Keratinocyte (primary cell): ENCODE measurements around the gene TEKT3. TPM values are rescaled to one million over a fixed set of nuclear protein-coding genes. Genes with fewer than 3 reads are reported as not detected.

Source experiments
- DNase-seq: peaks from one replicate; pipeline ENCODE4 v3.0.0-alpha.2; 2011; ENCODE audit warnings: low read depth, missing footprints, low spot score
- FAIRE-seq: peaks from 2 replicates; lab custom pipeline; 2011; peaks lifted over from hg19 to GRCh38; lab: Jason Lieb, UNC
- H2AFZ ChIP-seq: 2 replicates; pipeline ENCODE4 v1.6.0; 2012; ENCODE audit warnings: low read length, control low read depth, inconsistent platforms; ENCODE audit not compliant: control insufficient read depth
- H3K27ac ChIP-seq: 2 replicates; pipeline ENCODE4 v1.5.1; 2011; ENCODE audit warnings: low read length; ENCODE audit not compliant: control insufficient read depth, insufficient read depth
- H3K27me3 ChIP-seq: 3 replicates; pipeline ENCODE4 v1.6.0; 2011; ENCODE audit warnings: low read length; ENCODE audit not compliant: control insufficient read depth, insufficient read depth; ENCODE audit errors: extremely low read depth
- H3K36me3 ChIP-seq, 2 experiments: 2 replicates in 1 of 2; 3 replicates in 1 of 2; pipeline ENCODE4 v1.5.1; 2011; ENCODE audit warnings: low read length in 2 of 2, mild to moderate bottlenecking in 1 of 2; ENCODE audit not compliant: control insufficient read depth in 2 of 2, insufficient read depth in 2 of 2; ENCODE audit errors: extremely low read depth in 1 of 2
- H3K4me1 ChIP-seq: 3 replicates; pipeline ENCODE4 v1.5.1; 2011; ENCODE audit warnings: low read length; ENCODE audit not compliant: control insufficient read depth, insufficient read depth; ENCODE audit errors: extremely low read depth
- H3K4me2 ChIP-seq: 3 replicates; pipeline ENCODE4 v1.6.0; 2011; ENCODE audit warnings: low read depth, low read length; ENCODE audit not compliant: control insufficient read depth, insufficient read depth; ENCODE audit errors: extremely low read depth
- H3K4me3 ChIP-seq, 3 experiments: fragments of 200-600 bp in 1 of 3; sonication (generic) in 1 of 3; 2 replicates in 2 of 3; 3 replicates in 1 of 3; pipeline ENCODE4 v1.5.1; 2011 to 2016; ENCODE audit warnings: low read length in 3 of 3, mild to moderate bottlenecking in 3 of 3, control low read depth in 2 of 3, inconsistent platforms in 1 of 3, low read depth in 1 of 3, mixed read lengths in 1 of 3, mixed run types in 1 of 3, moderate library complexity in 1 of 3; ENCODE audit not compliant: control insufficient read depth in 2 of 3, insufficient read depth in 2 of 3; ENCODE audit errors: extremely low read depth in 1 of 3
- H3K79me2 ChIP-seq: 2 replicates; pipeline ENCODE4 v1.6.0; 2012; ENCODE audit warnings: low read length; ENCODE audit not compliant: control insufficient read depth, insufficient read depth
- H3K9ac ChIP-seq: 3 replicates; pipeline ENCODE4 v1.6.0; 2011; ENCODE audit warnings: low read length; ENCODE audit not compliant: control insufficient read depth, insufficient read depth; ENCODE audit errors: extremely low read depth
- H3K9me1 ChIP-seq: 3 replicates; pipeline ENCODE4 v1.6.0; 2011; ENCODE audit warnings: low read length; ENCODE audit not compliant: control insufficient read depth, insufficient read depth; ENCODE audit errors: extremely low read depth
- H3K9me3 ChIP-seq: 2 replicates; pipeline ENCODE4 v1.5.1; 2012; ENCODE audit warnings: low read depth, low read length; ENCODE audit not compliant: control insufficient read depth
- H4K20me1 ChIP-seq: 3 replicates; pipeline ENCODE4 v1.6.0; 2011; ENCODE audit warnings: low read length; ENCODE audit not compliant: control insufficient read depth, insufficient read depth; ENCODE audit errors: extremely low read depth
- EZH2 ChIP-seq: IDR thresholded peaks from one replicate; pipeline ENCODE4 v1.6.1; 2012; ENCODE audit warnings: inconsistent platforms, mild to moderate bottlenecking, low read length, moderate library complexity
- dilution Hi-C: fragments of 300-500 bp; cut with MboI; formaldehyde crosslinking; loops from one replicate; pipeline ENCODE4 v1.7.0; 2020; ENCODE audit warnings: low sequenced_read_pairs; ENCODE audit not compliant: extremely low pct_ligation_motif_present
- polyA minus RNA-seq, 3 experiments: library from RNA; depleted of rRNA, polyadenylated mRNA; stranded (reverse); fragments of >200 nt; gene quantifications; 1 replicate in 1 of 3; 2 replicates in 1 of 3; 3 replicates in 1 of 3; pipeline ENCODE4 v1.2.3, GENCODE V29; 2011
- polyA plus RNA-seq, 5 experiments: library from polyadenylated mRNA; depleted of rRNA in 3 of 5; stranded (reverse) in 3 of 5; stranded (forward) in 1 of 5; unstranded in 1 of 5; fragments of >200 nt; gene quantifications; 1 replicate in 1 of 5; 2 replicates in 3 of 5; 3 replicates in 1 of 5; pipeline versions ENCODE4 v1.2.1 to v1.2.3, GENCODE V29; 2011 to 2012; ENCODE audit warnings: missing spikeins in 2 of 5, low read depth in 1 of 5, low replicate concordance in 1 of 5
- TF ChIP-seq, protein P1 (sequence below), 3 experiments: IDR thresholded peaks in 1 of 3; conservative IDR thresholded peaks in 1 of 3; optimal IDR thresholded peaks in 1 of 3; 2 replicates in 2 of 3; 3 replicates in 1 of 3; pipeline versions ENCODE3 to v1.5.1; 2011; ENCODE audit warnings: low read length in 3 of 3, mild to moderate bottlenecking in 3 of 3, moderate library complexity in 2 of 3, control low read depth in 1 of 3, inconsistent platforms in 1 of 3; ENCODE audit not compliant: insufficient read depth in 2 of 3; ENCODE audit errors: extremely low read depth in 1 of 3

The TEKT3 gene
- polyA plus RNA-seq (0.12 to 0.19 TPM (median 0.16 TPM) in 3 replicates), polyA minus RNA-seq (not detected in 3 replicates)
- polyA plus RNA-seq (2011; ENCODE audit: low read depth), result not detected
- polyA plus RNA-seq (2011; cell fraction: cytosol; rRNA removed), result 0.26 TPM in 1 of 2 replicates, not detected in the other
- polyA plus RNA-seq (2011; cell fraction: nucleus; rRNA removed), result 0.14 and 0.73 TPM in 2 replicates
- not detected in 2 replicates for polyA plus RNA-seq (2012; ENCODE audit: low replicate concordance)
- not detected for polyA minus RNA-seq (2011; cell fraction: cytosol; rRNA and poly(A)+ RNA removed)
- polyA minus RNA-seq (2011; cell fraction: nucleus; rRNA and poly(A)+ RNA removed), result not detected in 2 replicates

DNA sequence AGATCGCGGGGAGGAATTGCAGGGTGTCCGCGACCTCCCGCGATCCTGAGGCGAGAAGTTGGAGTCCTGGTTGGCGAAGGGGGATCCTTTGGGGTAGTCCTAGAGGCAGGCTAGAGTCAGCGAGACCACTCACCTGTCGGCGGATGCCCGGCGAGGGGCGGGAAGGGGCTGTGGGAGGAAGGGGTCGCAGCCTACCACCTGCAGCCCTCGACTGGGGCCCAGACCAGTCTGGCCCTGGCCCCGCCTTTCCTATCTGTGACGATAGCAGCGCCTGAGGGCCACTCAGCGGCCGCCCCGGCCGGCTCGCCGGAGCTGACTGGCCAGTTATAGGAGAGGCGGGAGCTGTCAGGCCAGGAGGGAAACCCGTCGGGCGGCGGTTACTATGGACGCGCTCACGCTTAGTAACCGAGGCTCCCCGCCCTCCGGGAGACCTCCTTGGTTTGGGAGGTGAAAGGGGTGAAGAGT lies at the start of gene TEKT3:
Gene TEKT3, minus strand, starts transcription at position 213 of the 465 bp plus-strand sequence. CDS start 10,012 bp downstream, outside the sequence.
- peak within 1 kb of the TSS; percentile 82 for H2AFZ ChIP-seq
- peaks cover 9% of the 10 kb centered on the region for H3K27me3 ChIP-seq
- peak within 1 kb of the TSS; percentile 27 to 65 (median 43) for H3K4me3 ChIP-seq
- peak; percentile 12 for TF ChIP-seq EZH2
- TF ChIP-seq, protein P1, sequence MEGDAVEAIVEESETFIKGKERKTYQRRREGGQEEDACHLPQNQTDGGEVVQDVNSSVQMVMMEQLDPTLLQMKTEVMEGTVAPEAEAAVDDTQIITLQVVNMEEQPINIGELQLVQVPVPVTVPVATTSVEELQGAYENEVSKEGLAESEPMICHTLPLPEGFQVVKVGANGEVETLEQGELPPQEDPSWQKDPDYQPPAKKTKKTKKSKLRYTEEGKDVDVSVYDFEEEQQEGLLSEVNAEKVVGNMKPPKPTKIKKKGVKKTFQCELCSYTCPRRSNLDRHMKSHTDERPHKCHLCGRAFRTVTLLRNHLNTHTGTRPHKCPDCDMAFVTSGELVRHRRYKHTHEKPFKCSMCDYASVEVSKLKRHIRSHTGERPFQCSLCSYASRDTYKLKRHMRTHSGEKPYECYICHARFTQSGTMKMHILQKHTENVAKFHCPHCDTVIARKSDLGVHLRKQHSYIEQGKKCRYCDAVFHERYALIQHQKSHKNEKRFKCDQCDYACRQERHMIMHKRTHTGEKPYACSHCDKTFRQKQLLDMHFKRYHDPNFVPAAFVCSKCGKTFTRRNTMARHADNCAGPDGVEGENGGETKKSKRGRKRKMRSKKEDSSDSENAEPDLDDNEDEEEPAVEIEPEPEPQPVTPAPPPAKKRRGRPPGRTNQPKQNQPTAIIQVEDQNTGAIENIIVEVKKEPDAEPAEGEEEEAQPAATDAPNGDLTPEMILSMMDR (optimal IDR thresholded peaks at IDR 0.05 in 1 of 3, IDR thresholded peaks at IDR 0.05 in 1 of 3, conservative IDR thresholded peaks at IDR 0.05 in 1 of 3; ENCODE audit: extremely low read depth in 1 of 3, insufficient read depth in 2 of 3, low read length in 3 of 3), result no peak
- H3K9ac ChIP-seq, result peak within 1 kb of the TSS; percentile 15
- no peaks in the 10 kb centered on the region for H4K20me1 ChIP-seq
- no peak for FAIRE-seq
- H3K27ac ChIP-seq, result no peak within 1 kb of the TSS
- no peak for DNase-seq
- no peaks in the 10 kb centered on the region for H3K9me1 ChIP-seq
- peaks cover 10% of the 10 kb centered on the region for H3K4me1 ChIP-seq
- no peaks in the 10 kb centered on the region for H3K79me2 ChIP-seq
- no peaks in the 10 kb centered on the region for H3K9me3 ChIP-seq
- dilution Hi-C loops, result no loop called here
- no peaks in the 10 kb centered on the region for H3K36me3 ChIP-seq
- H3K4me2 ChIP-seq, result peak within 1 kb of the TSS; percentile 83

DNA sequence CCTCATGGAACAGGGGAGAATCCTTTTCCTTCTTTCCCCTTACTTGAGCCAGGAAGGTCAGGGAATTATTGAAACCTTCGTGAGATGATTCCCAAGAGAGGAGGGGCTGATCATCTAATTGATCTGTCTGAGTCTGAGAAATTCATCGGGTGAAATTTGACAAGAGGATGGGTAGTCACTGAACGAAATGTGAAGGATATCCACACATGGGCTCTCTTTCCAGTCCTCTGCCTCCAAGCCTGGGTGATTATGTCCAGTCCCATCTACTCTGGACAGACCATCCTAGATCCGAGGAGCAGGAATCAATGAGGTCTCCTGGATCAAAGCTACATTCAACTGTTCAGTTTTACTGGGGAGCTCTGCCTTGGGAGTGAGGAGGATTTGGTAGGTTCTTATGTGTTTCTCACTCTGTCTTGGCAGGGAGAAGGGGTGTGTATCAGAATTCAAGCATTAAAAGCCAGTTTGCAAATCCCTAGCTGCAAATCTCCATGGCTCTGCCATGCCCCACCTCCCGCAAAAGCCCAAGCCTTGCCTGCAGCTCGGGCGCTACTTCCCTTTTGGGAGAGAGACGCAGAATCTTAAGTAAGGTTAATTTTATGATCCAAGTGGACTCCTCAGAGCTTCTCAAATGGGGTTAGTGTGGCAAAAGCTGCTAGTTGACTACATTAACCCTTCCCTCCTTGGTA lies 47.1 kb upstream of the TEKT3 start:
- DNase-seq (no peak), FAIRE-seq (no peak)
- dilution Hi-C loops, result no loop called here
- Histone ChIP-seq H3K36me3 (no peaks in the 10 kb centered on the region), H3K27me3 (no peaks in the 10 kb centered on the region), H3K27ac (no peak overlapping the region), H3K9me3 (no peaks in the 10 kb centered on the region), H3K4me3 (no peak overlapping the region), H2AFZ (no peak overlapping the region), H3K9ac (no peak overlapping the region), H3K4me1 (peaks cover 18% of the 10 kb centered on the region), H3K9me1 (no peaks in the 10 kb centered on the region), H3K79me2 (no peaks in the 10 kb centered on the region), H4K20me1 (no peaks in the 10 kb centered on the region), H3K4me2 (no peak overlapping the region)
- no peak for TF ChIP-seq EZH2
- TF ChIP-seq, protein P1 (optimal IDR thresholded peaks at IDR 0.05 in 1 of 3, IDR thresholded peaks at IDR 0.05 in 1 of 3, conservative IDR thresholded peaks at IDR 0.05 in 1 of 3; ENCODE audit: extremely low read depth in 1 of 3, insufficient read depth in 2 of 3, low read length in 3 of 3), result no peak
